ENCODE results near the gene GALC.

GALC gene

GRCh38 chr14:87979689-87980088 lies 13.3 kb downstream of the GALC start:
- no peak overlapping the region for H3K27ac ChIP-seq
- TF ChIP-seq CTCF (conservative IDR thresholded peaks at IDR 0.05) = no peak
- TF ChIP-seq ZFX (IDR thresholded peaks at IDR 0.05) = no peak

GRCh38 chr14:87975636-87976035 lies 17.3 kb downstream of the GALC start:
- TF ChIP-seq CTCF (conservative IDR thresholded peaks at IDR 0.05) (no peak), ZFX (IDR thresholded peaks at IDR 0.05) (no peak)
- H3K27ac ChIP-seq = no peak overlapping the region

DNA sequence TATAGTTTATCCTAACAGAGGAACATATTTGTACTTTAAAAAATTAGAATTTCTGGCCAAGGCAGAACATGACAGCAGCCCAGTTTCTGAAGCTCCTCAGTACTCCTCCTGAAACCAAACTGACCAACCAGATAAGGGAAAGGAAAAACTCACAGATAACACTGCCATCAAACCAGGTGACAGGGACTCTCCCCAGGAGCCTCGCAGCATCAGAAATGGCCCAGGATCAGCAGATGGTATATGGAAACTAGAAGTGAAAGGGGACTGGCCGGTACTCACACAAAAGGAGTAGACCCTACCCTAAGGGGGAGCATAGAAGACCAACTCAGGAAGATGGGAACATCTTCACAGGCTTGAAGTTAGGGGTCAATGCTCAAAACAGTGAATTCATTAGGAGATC lies 22.0 kb downstream of the GALC start:
- no peak overlapping the region for H3K27ac ChIP-seq
- TF ChIP-seq ZFX (IDR thresholded peaks at IDR 0.05) (no peak), CTCF (conservative IDR thresholded peaks at IDR 0.05) (no peak)

GRCh38 chr14:87967496-87967895 lies 25.5 kb downstream of the GALC start:
- no peak overlapping the region for H3K27ac ChIP-seq
- TF ChIP-seq CTCF (conservative IDR thresholded peaks at IDR 0.05) (no peak), ZFX (IDR thresholded peaks at IDR 0.05) (no peak)

DNA sequence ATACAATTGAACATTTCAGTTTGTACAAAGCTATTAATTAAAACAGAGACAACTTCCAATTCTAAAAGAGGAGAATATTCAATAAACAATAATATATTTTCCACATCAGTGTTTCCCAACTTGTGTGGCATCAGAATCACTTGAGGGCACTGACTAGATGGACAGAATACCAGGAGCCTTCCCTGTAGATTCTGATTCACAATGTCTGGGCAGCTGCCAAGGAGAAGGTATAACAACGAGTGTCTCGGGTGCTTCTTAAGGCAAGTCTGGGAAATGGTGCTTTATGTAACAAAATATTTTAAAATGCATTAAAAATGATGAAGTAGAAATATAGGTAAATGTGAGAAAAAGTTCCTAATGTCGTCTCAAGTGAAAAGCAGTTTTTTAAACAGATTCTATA lies 26.2 kb downstream of the GALC start:
- no peak for TF ChIP-seq ZFX (IDR thresholded peaks at IDR 0.05)
- no peak for TF ChIP-seq CTCF (conservative IDR thresholded peaks at IDR 0.05)
- H3K27ac ChIP-seq = no peak overlapping the region

DNA sequence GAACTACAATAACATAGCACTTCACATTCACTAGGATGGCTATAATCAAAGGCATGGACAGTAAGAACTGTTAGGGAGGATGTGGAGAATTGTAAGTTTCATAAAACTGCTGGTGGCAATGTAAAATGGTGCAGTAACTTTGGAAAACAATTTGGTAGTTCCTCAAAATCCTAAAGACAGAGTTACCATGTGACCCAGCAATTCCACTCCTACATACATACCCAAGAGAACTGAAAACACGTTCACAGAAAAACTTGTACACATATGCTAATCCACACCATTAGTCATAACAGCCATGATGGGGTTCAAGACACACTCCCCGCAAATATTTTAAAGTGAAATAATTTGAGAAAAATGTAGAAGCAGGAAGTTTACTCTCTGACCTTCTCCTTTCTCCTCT lies 31.7 kb downstream of the GALC start:
- H3K27ac ChIP-seq = no peak overlapping the region
- TF ChIP-seq ZFX (IDR thresholded peaks at IDR 0.05) (no peak), CTCF (conservative IDR thresholded peaks at IDR 0.05) (no peak)

DNA sequence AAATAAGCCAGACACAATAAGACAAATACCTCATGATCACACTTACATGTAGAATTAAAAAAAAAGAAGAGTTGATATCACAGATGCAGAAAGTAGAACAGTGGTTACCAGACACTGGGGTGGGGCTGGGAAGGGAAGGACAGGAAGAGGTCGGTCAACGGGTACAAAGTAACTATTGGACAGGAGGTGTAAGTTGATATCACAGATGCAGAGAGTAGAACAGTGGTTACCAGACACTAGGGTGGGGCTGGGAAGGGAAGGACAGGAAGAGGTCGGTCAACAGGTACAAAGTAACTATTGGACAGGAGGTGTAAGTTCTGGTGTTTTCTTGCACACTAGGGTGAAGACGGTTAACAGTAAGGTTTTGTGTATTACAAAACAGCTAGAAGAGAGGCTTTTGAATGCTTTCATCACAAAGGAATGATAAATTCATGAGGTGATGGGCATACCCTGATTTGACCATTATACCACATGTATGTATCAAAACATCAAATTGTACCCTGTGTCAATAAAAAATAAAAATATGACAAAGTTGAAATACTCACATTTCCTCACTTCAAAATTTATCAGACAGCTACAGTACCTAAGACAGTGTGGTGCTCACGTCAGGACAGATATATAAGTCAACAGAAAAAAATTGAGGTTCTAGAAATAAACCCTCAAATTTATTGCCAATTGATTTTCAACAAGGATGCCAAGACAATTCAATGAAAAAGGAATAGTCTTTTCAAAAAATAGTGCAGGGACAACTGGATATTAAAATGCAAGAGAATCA lies 32.8 kb downstream of the GALC start:
- no peak overlapping the region for H3K27ac ChIP-seq
- TF ChIP-seq CTCF (conservative IDR thresholded peaks at IDR 0.05) = no peak
- TF ChIP-seq ZFX (IDR thresholded peaks at IDR 0.05) = no peak
